Liver (tissue), 2 donors: Measurements from ENCODE around the gene LRRC2.

Experiments
- CTCF ChIP-seq: fragments of 150-350 bp; IDR thresholded peaks from 2 replicates; pipeline ENCODE4 v1.5.1; 2017; ENCODE audit warnings: improper control_type of control experiment, low read depth, low read length; ENCODE audit not compliant: missing input control
- YY1 ChIP-seq: IDR thresholded peaks from 2 replicates; pipeline ENCODE4 v1.6.1; 2016; ENCODE audit warnings: antibody characterized with exemption, mild to moderate bottlenecking
- donor health status: healthy.

GRCh38 chr3:46480491-46481195 is 85.5 kb downstream of the LRRC2 start:
- no peak for TF ChIP-seq CTCF
- TF ChIP-seq YY1 = no peak
